Esophagus muscularis mucosa (tissue), 4 donors: ENCODE results near the gene MBD3. TPM values are rescaled to one million over a fixed set of nuclear protein-coding genes. Genes with fewer than 3 reads are reported as not detected.
"Not testable (repeated sequence)": the region's sequence is repeated elsewhere in the genome, so short reads cannot be mapped to it uniquely, and the experiment has no call there.

Experiments
- DNase-seq: peaks from one replicate; pipeline ENCODE4 v3.0.0-alpha.2; 2017; ENCODE audit errors: extremely low spot score
- H3K27ac ChIP-seq, 4 donors: fragments of 200-600 bp; sonication (generic); replicated peaks in 1 of 4; 1 replicate in 3 of 4; 2 replicates in 1 of 4; pipeline ENCODE4 v1.5.1; 2016 to 2019; ENCODE audit warnings: mild to moderate bottlenecking in 1 of 4
- H3K27me3 ChIP-seq, 4 donors: fragments of 200-600 bp; sonication (generic); one replicate each; pipeline versions ENCODE4 v1.5.1 to v1.6.0; 2016 to 2019
- H3K36me3 ChIP-seq, 4 donors: fragments of 200-600 bp; sonication (generic); one replicate each; pipeline ENCODE4 v1.5.1; 2016 to 2019
- H3K4me1 ChIP-seq, 4 donors: fragments of 200-600 bp; sonication (generic); one replicate each; pipeline ENCODE4 v1.5.1; 2016 to 2019
- H3K4me3 ChIP-seq, 4 donors: fragments of 200-600 bp; sonication (generic); 1 replicate in 2 of 4; 2 replicates in 2 of 4; pipeline ENCODE4 v1.5.1; 2016 to 2019; ENCODE audit warnings: mild to moderate bottlenecking in 4 of 4, moderate library complexity in 1 of 4
- H3K9me3 ChIP-seq, 4 donors: fragments of 200-600 bp; sonication (generic); 1 replicate in 3 of 4; 2 replicates in 1 of 4; pipeline ENCODE4 v1.5.1; 2016 to 2019
- EP300 ChIP-seq: sonication (generic); formaldehyde crosslinking; IDR thresholded peaks from one replicate; pipeline ENCODE4 v1.6.1; 2017; ENCODE audit warnings: antibody characterized with exemption
- POLR2A ChIP-seq: fragments of 450-650 bp; IDR thresholded peaks from one replicate; pipeline ENCODE4 v1.6.1; 2017; ENCODE audit warnings: antibody characterized with exemption, moderate library complexity, mild to moderate bottlenecking, low read depth
- POLR2AphosphoS5 ChIP-seq, 2 donors: sonication (generic); formaldehyde crosslinking; IDR thresholded peaks; one replicate each; pipeline ENCODE4 v1.6.1; 2017; ENCODE audit warnings: antibody characterized with exemption in 2 of 2
- WGBS: methylation state at CpG from one replicate; pipeline ENCODE4 v1.1.5; 2018; 5-methylcytosine and 5-hydroxymethylcytosine counted together
- intact Hi-C: fragments of 100-400 bp; cut with DNase I; formaldehyde crosslinking; loops from one replicate; pipeline ENCODE4 v1.15.1; 2023
- total RNA-seq, 4 donors: library from RNA; depleted of rRNA; stranded (reverse); fragments of >200 nt; gene quantifications; one replicate each; pipeline versions ENCODE4 v1.1.0 to v1.2.1, GENCODE V29; 2016
- TF ChIP-seq, protein P1 (sequence below), 3 experiments: fragments of 200-600 bp in 2 of 3; fragments of 450-650 bp in 1 of 3; sonication (generic) in 2 of 3; IDR thresholded peaks; one replicate each; pipeline ENCODE4 v1.5.1; 2017 to 2019; ENCODE audit warnings: antibody characterized with exemption in 3 of 3, mild to moderate bottlenecking in 2 of 3, moderate library complexity in 1 of 3

MBD3 gene, protein sequence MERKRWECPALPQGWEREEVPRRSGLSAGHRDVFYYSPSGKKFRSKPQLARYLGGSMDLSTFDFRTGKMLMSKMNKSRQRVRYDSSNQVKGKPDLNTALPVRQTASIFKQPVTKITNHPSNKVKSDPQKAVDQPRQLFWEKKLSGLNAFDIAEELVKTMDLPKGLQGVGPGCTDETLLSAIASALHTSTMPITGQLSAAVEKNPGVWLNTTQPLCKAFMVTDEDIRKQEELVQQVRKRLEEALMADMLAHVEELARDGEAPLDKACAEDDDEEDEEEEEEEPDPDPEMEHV
- total RNA-seq: 100 to 1,000 TPM in 3 of 4 donors, 10 to 100 TPM in 1; 81.8 to 152 (median 114) TPM

- intact Hi-C loops: no loop called here
- H3K36me3 ChIP-seq: peaks cover 11 to 35% (median 29%) of the 10 kb centered on the region in 4 donors
- peak within 1 kb of the TSS; percentile 91 to 98 (median 94) for H3K27ac ChIP-seq
- TF ChIP-seq, protein P1, sequence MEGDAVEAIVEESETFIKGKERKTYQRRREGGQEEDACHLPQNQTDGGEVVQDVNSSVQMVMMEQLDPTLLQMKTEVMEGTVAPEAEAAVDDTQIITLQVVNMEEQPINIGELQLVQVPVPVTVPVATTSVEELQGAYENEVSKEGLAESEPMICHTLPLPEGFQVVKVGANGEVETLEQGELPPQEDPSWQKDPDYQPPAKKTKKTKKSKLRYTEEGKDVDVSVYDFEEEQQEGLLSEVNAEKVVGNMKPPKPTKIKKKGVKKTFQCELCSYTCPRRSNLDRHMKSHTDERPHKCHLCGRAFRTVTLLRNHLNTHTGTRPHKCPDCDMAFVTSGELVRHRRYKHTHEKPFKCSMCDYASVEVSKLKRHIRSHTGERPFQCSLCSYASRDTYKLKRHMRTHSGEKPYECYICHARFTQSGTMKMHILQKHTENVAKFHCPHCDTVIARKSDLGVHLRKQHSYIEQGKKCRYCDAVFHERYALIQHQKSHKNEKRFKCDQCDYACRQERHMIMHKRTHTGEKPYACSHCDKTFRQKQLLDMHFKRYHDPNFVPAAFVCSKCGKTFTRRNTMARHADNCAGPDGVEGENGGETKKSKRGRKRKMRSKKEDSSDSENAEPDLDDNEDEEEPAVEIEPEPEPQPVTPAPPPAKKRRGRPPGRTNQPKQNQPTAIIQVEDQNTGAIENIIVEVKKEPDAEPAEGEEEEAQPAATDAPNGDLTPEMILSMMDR (IDR thresholded peaks at IDR 0.05): peak in 2 of 3 experiments; percentile 12 to 21
- TF ChIP-seq EP300 (no peak), POLR2AphosphoS5 (IDR thresholded peaks at IDR 0.05) (peak; percentile 74 to 81), POLR2A (no peak)
- peak; percentile 96 for DNase-seq
- H3K4me3 ChIP-seq: peak within 1 kb of the TSS; percentile 62 to 91 (median 78)
- H3K4me1 ChIP-seq: peaks cover 23 to 44% (median 36%) of the 10 kb centered on the region in 4 donors
- no peaks in the 10 kb centered on the region for H3K27me3 ChIP-seq
- H3K9me3 ChIP-seq: no peaks in the 10 kb centered on the region
- WGBS: 4% methylated on average over 31 of the region's 68 CpGs
Measured at GRCh38 chr19:1592755-1593500, at the start of gene MBD3. TSS of gene MBD3 (minus strand) at chr19:1592865. CDS start at chr19:1592631, 234 bp downstream.

GRCh38 chr19:1640893-1641448 lies 48.3 kb upstream of the MBD3 start:
- H3K4me1 ChIP-seq, H3K27me3 ChIP-seq, H3K27ac ChIP-seq, H3K9me3 ChIP-seq, DNase-seq, intact Hi-C loops, H3K4me3 ChIP-seq: not testable (repeated sequence)
- WGBS: 89% methylated on average over 10 of the region's 10 CpGs
- peaks cover 6 to 85% (median 64%) of the 10 kb centered on the region in 4 donors for H3K36me3 ChIP-seq

DNA sequence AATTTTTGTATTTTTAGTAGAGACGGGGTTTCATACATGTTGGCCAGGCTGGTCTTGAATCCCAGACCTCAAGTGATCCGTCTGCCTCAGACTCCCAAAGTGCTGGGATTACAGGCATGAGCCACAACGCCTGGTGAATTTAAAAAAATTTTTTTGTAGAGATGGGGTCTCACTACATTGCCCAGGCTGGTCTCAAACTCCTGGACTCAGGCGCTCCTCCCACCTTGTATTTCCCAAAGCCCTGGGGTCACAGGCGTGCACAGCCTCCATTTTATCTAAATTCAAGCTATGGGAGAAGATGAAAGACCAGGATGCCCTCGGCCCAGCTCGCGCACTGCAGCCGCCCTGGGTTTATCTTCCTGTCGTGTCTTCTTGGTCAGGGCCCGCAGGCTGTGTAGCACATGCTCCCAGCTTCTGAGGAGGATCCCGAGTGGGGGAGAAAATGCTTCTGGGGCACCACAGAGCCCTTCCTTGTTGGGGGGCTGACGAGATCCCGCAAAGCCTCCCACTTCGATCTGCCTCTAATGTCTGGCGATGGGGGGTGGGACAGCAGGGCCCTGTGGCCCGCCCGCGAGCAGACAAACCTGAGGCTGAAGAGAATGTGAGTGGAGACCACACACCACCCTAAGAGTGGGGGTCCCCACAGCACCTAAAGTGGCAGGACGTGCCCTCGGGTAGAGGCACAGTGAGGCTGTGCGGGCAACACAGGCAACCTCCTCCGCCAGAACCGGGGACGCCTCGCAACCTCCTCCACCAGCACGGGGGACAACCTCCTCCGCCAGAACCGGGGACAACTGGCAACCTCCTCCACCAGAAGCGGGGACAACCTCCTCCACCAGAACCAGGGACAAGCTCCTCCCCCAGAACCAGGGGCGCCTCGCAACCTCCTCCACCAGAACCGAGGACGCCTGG lies 43.9 kb upstream of the MBD3 start:
- Histone ChIP-seq H3K27me3 (no peaks in the 10 kb centered on the region), H3K27ac (no peak overlapping the region), H3K4me3 (no peak overlapping the region), H3K4me1 (no peaks in the 10 kb centered on the region), H3K36me3 (peaks cover 3 to 69% (median 60%) of the 10 kb centered on the region in 4 donors), H3K9me3 (no peaks in the 10 kb centered on the region)
- intact Hi-C loops: no loop called here
- no peak for TF ChIP-seq POLR2AphosphoS5 (IDR thresholded peaks at IDR 0.05)
- TF ChIP-seq EP300: no peak
- no peak for TF ChIP-seq POLR2A
- TF ChIP-seq, protein P1 (IDR thresholded peaks at IDR 0.05): no peak
- 95% methylated on average over 29 of the region's 34 CpGs for WGBS
- no peak for DNase-seq

GRCh38 chr19:1634938-1635243 lies 42.2 kb upstream of the MBD3 start:
- DNase-seq: no peak
- H3K4me1 ChIP-seq: no peaks in the 10 kb centered on the region
- H3K27ac ChIP-seq: no peak overlapping the region
- 93% methylated on average over 5 of the region's 5 CpGs for WGBS
- H3K36me3 ChIP-seq: peaks cover 5 to 76% (median 68%) of the 10 kb centered on the region in 4 donors
- H3K4me3 ChIP-seq: no peak overlapping the region
- no peaks in the 10 kb centered on the region for H3K27me3 ChIP-seq
- TF ChIP-seq EP300: no peak
- TF ChIP-seq POLR2AphosphoS5 (IDR thresholded peaks at IDR 0.05): no peak
- TF ChIP-seq, protein P1 (IDR thresholded peaks at IDR 0.05): no peak
- TF ChIP-seq POLR2A: no peak
- intact Hi-C loops: no loop called here
- no peaks in the 10 kb centered on the region for H3K9me3 ChIP-seq
